ENCODE results near the gene MYO6. TPM values are rescaled to one million over a fixed set of nuclear protein-coding genes. Genes with fewer than 3 reads are reported as not detected.

The MYO6 gene
- polyA plus RNA-seq, 4 donors = 43.7 to 140 (median 106) TPM

GRCh38 chr6:75757295-75757694 lies 8.3 kb downstream of the MYO6 start:
- no peak for FAIRE-seq
- Histone ChIP-seq H3K4me3 (ENCODE audit: low read depth in 1 of 3, low read length in 3 of 3) (no peak overlapping the region), H3K27ac (ENCODE audit: low read depth in 1 of 3, low read length in 2 of 3) (no peak overlapping the region), H3K4me1 (ENCODE audit: control insufficient read depth in 3 of 3, insufficient read depth in 2 of 3, low read depth in 1 of 3, low read length in 2 of 3) (peaks cover 0 to 6% (median 1%) of the 10 kb centered on the region in 3 donors), H3K36me3 (ENCODE audit: control insufficient read depth in 3 of 3, insufficient read depth in 2 of 3, low read depth in 1 of 3, low read length in 3 of 3) (peaks cover 0 to 6% (median 0%) of the 10 kb centered on the region in 3 donors), H3K27me3 (ENCODE audit: control insufficient read depth in 3 of 3, insufficient read depth in 3 of 3, low read length in 3 of 3) (no peaks in the 10 kb centered on the region), H3K9me3 (ENCODE audit: control insufficient read depth in 2 of 2, insufficient read depth in 1 of 2, low read depth in 1 of 2, low read length in 1 of 2) (no peaks in the 10 kb centered on the region)
- 86 to 92% (median 92%) methylated on average over 3 of the region's 3 CpGs for WGBS, 3 donors
- DNase-seq = no peak

DNA sequence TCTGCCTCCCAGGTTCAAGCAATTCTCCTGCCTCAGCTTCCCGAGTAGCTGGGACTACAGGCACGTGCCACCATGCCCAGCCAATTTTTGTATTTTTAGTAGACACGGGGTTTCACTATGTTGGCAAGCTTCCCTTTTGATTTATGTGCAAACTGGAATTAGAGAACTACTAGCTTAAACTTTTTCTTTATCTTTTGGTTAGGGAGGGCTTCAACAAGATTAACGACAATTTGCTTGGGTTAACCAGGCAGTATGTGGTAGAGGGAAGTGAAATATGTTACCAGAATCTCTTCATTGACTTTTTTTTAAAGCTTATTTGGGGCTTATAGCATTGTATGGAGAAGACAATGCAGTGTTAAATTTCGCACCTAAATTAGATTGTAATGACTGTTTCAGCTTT lies 9.0 kb downstream of the MYO6 start:
- 74 to 81% (median 75%) methylated on average over 5 of the region's 5 CpGs for WGBS, 3 donors
- H3K27me3 ChIP-seq (ENCODE audit: control insufficient read depth in 3 of 3, insufficient read depth in 3 of 3, low read length in 3 of 3) = no peaks in the 10 kb centered on the region
- H3K4me3 ChIP-seq (ENCODE audit: low read depth in 1 of 3, low read length in 3 of 3) = no peak overlapping the region
- H3K4me1 ChIP-seq (ENCODE audit: control insufficient read depth in 3 of 3, insufficient read depth in 2 of 3, low read depth in 1 of 3, low read length in 2 of 3) = peaks cover 0 to 10% (median 4%) of the 10 kb centered on the region in 3 donors
- H3K9me3 ChIP-seq (ENCODE audit: control insufficient read depth in 2 of 2, insufficient read depth in 1 of 2, low read depth in 1 of 2, low read length in 1 of 2) = no peaks in the 10 kb centered on the region
- DNase-seq (no peak), FAIRE-seq (no peak)
- H3K27ac ChIP-seq (ENCODE audit: low read depth in 1 of 3, low read length in 2 of 3) = no peak overlapping the region
- peaks cover 0 to 6% (median 0%) of the 10 kb centered on the region in 3 donors for H3K36me3 ChIP-seq (ENCODE audit: control insufficient read depth in 3 of 3, insufficient read depth in 2 of 3, low read depth in 1 of 3, low read length in 3 of 3)

- peaks cover 0 to 10% (median 4%) of the 10 kb centered on the region in 3 donors for H3K4me1 ChIP-seq (ENCODE audit: control insufficient read depth in 3 of 3, insufficient read depth in 2 of 3, low read depth in 1 of 3, low read length in 2 of 3)
- H3K4me3 ChIP-seq (ENCODE audit: low read depth in 1 of 3, low read length in 3 of 3) = no peak overlapping the region
- peaks cover 0 to 7% (median 0%) of the 10 kb centered on the region in 3 donors for H3K36me3 ChIP-seq (ENCODE audit: control insufficient read depth in 3 of 3, insufficient read depth in 2 of 3, low read depth in 1 of 3, low read length in 3 of 3)
- no peaks in the 10 kb centered on the region for H3K9me3 ChIP-seq (ENCODE audit: control insufficient read depth in 2 of 2, insufficient read depth in 1 of 2, low read depth in 1 of 2, low read length in 1 of 2)
- DNase-seq = no peak
- no peak for FAIRE-seq
- 70 to 73% (median 71%) methylated on average over 5 of the region's 5 CpGs for WGBS, 3 donors
- no peak overlapping the region for H3K27ac ChIP-seq (ENCODE audit: low read depth in 1 of 3, low read length in 2 of 3)
- H3K27me3 ChIP-seq (ENCODE audit: control insufficient read depth in 3 of 3, insufficient read depth in 3 of 3, low read length in 3 of 3) = no peaks in the 10 kb centered on the region
Observed at GRCh38 chr6:75759207-75759606, 10.2 kb downstream of the MYO6 start.

DNA sequence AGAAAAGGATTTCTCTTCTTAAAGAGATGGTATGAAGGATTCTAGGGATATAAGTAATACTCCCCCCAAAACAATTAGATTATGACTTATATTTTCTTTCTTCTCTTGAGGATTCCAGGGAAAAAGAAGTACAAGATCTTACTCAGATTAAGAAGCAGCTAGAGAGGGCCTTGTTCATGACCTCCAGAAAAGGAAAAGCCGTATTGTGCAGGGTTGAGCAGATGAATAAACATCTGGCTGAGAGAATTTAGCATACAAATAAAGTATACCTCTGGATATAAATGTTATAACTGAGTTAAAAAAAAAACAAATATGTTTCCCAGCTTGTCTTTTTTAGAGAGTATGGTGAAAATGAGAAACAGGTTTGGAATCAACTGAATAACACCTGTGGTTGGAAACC lies 11.3 kb downstream of the MYO6 start:
- peaks cover 0 to 10% (median 4%) of the 10 kb centered on the region in 3 donors for H3K4me1 ChIP-seq (ENCODE audit: control insufficient read depth in 3 of 3, insufficient read depth in 2 of 3, low read depth in 1 of 3, low read length in 2 of 3)
- 64 to 83% (median 70%) methylated on average over 1 of the region's 1 CpG for WGBS, 3 donors
- FAIRE-seq = no peak

DNA sequence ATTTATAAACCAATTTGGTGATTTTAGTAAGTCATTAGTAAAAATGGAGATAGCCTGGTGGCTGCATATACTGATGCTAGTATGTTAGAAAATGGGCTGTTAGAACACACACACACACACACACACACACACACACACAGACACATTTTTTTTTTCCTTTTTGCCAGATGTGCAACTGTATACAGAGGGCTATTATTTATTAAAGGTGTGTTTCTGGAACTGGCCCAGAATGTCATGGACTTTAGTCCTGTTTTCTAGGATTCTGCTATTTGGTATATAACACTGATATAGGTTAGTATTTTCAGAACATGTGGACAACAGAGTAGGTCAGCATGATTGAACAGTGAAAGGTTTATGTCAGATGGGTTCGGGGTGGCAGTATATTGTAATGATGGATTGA lies 12.4 kb downstream of the MYO6 start:
- DNase-seq = peak; percentile 30 to 75
- no peak overlapping the region for H3K4me3 ChIP-seq (ENCODE audit: low read depth in 1 of 3, low read length in 3 of 3)
- no peaks in the 10 kb centered on the region for H3K9me3 ChIP-seq (ENCODE audit: control insufficient read depth in 2 of 2, insufficient read depth in 1 of 2, low read depth in 1 of 2, low read length in 1 of 2)
- 18 to 72% (median 47%) methylated on average over 1 of the region's 1 CpG for WGBS, 3 donors
- peak overlapping the region in 1 of 3 donors; percentile 4 for H3K27ac ChIP-seq (ENCODE audit: low read depth in 1 of 3, low read length in 2 of 3)
- peaks cover 0 to 10% (median 4%) of the 10 kb centered on the region in 3 donors for H3K4me1 ChIP-seq (ENCODE audit: control insufficient read depth in 3 of 3, insufficient read depth in 2 of 3, low read depth in 1 of 3, low read length in 2 of 3)
- no peak for FAIRE-seq
- peaks cover 0 to 9% (median 2%) of the 10 kb centered on the region in 3 donors for H3K36me3 ChIP-seq (ENCODE audit: control insufficient read depth in 3 of 3, insufficient read depth in 2 of 3, low read depth in 1 of 3, low read length in 3 of 3)
- H3K27me3 ChIP-seq (ENCODE audit: control insufficient read depth in 3 of 3, insufficient read depth in 3 of 3, low read length in 3 of 3) = no peaks in the 10 kb centered on the region

More for the DNA sequence above, 11.3 kb downstream of the MYO6 start:
- H3K36me3 ChIP-seq (ENCODE audit: control insufficient read depth in 3 of 3, insufficient read depth in 2 of 3, low read depth in 1 of 3, low read length in 3 of 3) = peaks cover 0 to 4% (median 0%) of the 10 kb centered on the region in 3 donors
- DNase-seq = no peak
- no peak overlapping the region for H3K27ac ChIP-seq (ENCODE audit: low read depth in 1 of 3, low read length in 2 of 3)
- H3K27me3 ChIP-seq (ENCODE audit: control insufficient read depth in 3 of 3, insufficient read depth in 3 of 3, low read length in 3 of 3) = no peaks in the 10 kb centered on the region
- H3K4me3 ChIP-seq (ENCODE audit: low read depth in 1 of 3, low read length in 3 of 3) = no peak overlapping the region
- no peaks in the 10 kb centered on the region for H3K9me3 ChIP-seq (ENCODE audit: control insufficient read depth in 2 of 2, insufficient read depth in 1 of 2, low read depth in 1 of 2, low read length in 1 of 2)

- H3K4me3 ChIP-seq (ENCODE audit: low read depth in 1 of 3, low read length in 3 of 3) = no peak overlapping the region
- FAIRE-seq = no peak
- WGBS, 3 donors = 62 to 83% (median 65%) methylated on average over 8 of the region's 8 CpGs
- peaks cover 0 to 9% (median 2%) of the 10 kb centered on the region in 3 donors for H3K36me3 ChIP-seq (ENCODE audit: control insufficient read depth in 3 of 3, insufficient read depth in 2 of 3, low read depth in 1 of 3, low read length in 3 of 3)
- DNase-seq = no peak
- H3K4me1 ChIP-seq (ENCODE audit: control insufficient read depth in 3 of 3, insufficient read depth in 2 of 3, low read depth in 1 of 3, low read length in 2 of 3) = peaks cover 0 to 10% (median 4%) of the 10 kb centered on the region in 3 donors
- peak overlapping the region in 2 of 3 donors; percentile 20 to 24 for H3K27ac ChIP-seq (ENCODE audit: low read depth in 1 of 3, low read length in 2 of 3)
- H3K27me3 ChIP-seq (ENCODE audit: control insufficient read depth in 3 of 3, insufficient read depth in 3 of 3, low read length in 3 of 3) = no peaks in the 10 kb centered on the region
- H3K9me3 ChIP-seq (ENCODE audit: control insufficient read depth in 2 of 2, insufficient read depth in 1 of 2, low read depth in 1 of 2, low read length in 1 of 2) = no peaks in the 10 kb centered on the region
Observed at GRCh38 chr6:75762063-75762462, 13.0 kb downstream of the MYO6 start.

DNA sequence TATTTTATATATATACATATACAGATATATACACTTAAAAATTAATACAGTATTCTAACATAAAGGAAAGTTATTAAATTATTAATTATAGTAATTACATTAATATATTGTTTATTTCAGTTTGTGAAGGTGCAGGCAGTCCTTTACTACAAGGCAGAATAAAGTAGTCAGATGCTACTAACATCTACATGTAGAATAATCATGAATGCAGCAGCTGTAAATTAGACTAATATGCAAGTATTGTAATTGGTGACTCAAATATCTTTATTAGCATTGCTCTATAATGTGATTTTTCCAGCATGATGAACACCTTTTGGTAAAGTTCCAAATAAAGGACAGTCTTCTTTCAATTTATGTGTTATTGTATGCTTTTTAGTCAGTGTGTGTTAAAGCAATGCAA lies 17.3 kb downstream of the MYO6 start:
- Histone ChIP-seq H3K4me3 (ENCODE audit: low read depth in 1 of 3, low read length in 3 of 3) (no peak overlapping the region), H3K4me1 (ENCODE audit: control insufficient read depth in 3 of 3, insufficient read depth in 2 of 3, low read depth in 1 of 3, low read length in 2 of 3) (peaks cover 0 to 7% (median 4%) of the 10 kb centered on the region in 3 donors), H3K36me3 (ENCODE audit: control insufficient read depth in 3 of 3, insufficient read depth in 2 of 3, low read depth in 1 of 3, low read length in 3 of 3) (peaks cover 0 to 20% (median 2%) of the 10 kb centered on the region in 3 donors), H3K27ac (ENCODE audit: low read depth in 1 of 3, low read length in 2 of 3) (no peak overlapping the region), H3K9me3 (ENCODE audit: control insufficient read depth in 2 of 2, insufficient read depth in 1 of 2, low read depth in 1 of 2, low read length in 1 of 2) (no peaks in the 10 kb centered on the region), H3K27me3 (ENCODE audit: control insufficient read depth in 3 of 3, insufficient read depth in 3 of 3, low read length in 3 of 3) (no peaks in the 10 kb centered on the region)
- no peak for DNase-seq
- FAIRE-seq = no peak

GRCh38 chr6:75770844-75771243 lies 21.8 kb downstream of the MYO6 start:
- 90 to 96% (median 92%) methylated on average over 5 of the region's 5 CpGs for WGBS, 3 donors
- peaks cover 0 to 14% (median 0%) of the 10 kb centered on the region in 3 donors for H3K36me3 ChIP-seq (ENCODE audit: control insufficient read depth in 3 of 3, insufficient read depth in 2 of 3, low read depth in 1 of 3, low read length in 3 of 3)
- FAIRE-seq (no peak), DNase-seq (no peak)
- H3K27ac ChIP-seq (ENCODE audit: low read depth in 1 of 3, low read length in 2 of 3) = no peak overlapping the region
- H3K9me3 ChIP-seq (ENCODE audit: control insufficient read depth in 2 of 2, insufficient read depth in 1 of 2, low read depth in 1 of 2, low read length in 1 of 2) = no peaks in the 10 kb centered on the region
- no peak overlapping the region for H3K4me3 ChIP-seq (ENCODE audit: low read depth in 1 of 3, low read length in 3 of 3)
- H3K27me3 ChIP-seq (ENCODE audit: control insufficient read depth in 3 of 3, insufficient read depth in 3 of 3, low read length in 3 of 3) = no peaks in the 10 kb centered on the region
- H3K4me1 ChIP-seq (ENCODE audit: control insufficient read depth in 3 of 3, insufficient read depth in 2 of 3, low read depth in 1 of 3, low read length in 2 of 3) = no peaks in the 10 kb centered on the region

DNA sequence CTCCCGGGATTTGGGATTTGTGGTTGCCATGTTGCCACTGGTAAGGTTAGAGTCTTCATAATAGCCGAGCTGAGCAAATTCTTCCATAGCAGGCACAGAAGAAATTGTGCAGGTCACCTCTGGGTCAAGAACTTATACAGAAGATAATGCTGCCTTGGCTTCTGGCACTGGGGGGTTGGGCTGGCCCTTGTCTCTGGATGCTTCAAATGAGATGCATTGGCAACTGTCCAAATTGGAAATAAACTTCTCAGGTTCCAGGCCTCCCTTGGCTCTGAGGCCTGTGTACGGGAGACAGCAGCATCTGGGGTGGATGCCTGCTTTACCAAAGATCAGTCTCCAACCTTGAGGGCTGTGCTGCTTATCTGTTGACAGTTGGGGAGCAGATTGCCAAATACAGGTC lies 26.2 kb downstream of the MYO6 start:
- FAIRE-seq (no peak), DNase-seq (peak; percentile 8 to 27)
- Histone ChIP-seq H3K4me3 (ENCODE audit: low read depth in 1 of 3, low read length in 3 of 3) (no peak overlapping the region), H3K27ac (ENCODE audit: low read depth in 1 of 3, low read length in 2 of 3) (no peak overlapping the region), H3K4me1 (ENCODE audit: control insufficient read depth in 3 of 3, insufficient read depth in 2 of 3, low read depth in 1 of 3, low read length in 2 of 3) (no peaks in the 10 kb centered on the region), H3K27me3 (ENCODE audit: control insufficient read depth in 3 of 3, insufficient read depth in 3 of 3, low read length in 3 of 3) (no peaks in the 10 kb centered on the region), H3K36me3 (ENCODE audit: control insufficient read depth in 3 of 3, insufficient read depth in 2 of 3, low read depth in 1 of 3, low read length in 3 of 3) (peaks cover 0 to 8% (median 0%) of the 10 kb centered on the region in 3 donors), H3K9me3 (ENCODE audit: control insufficient read depth in 2 of 2, insufficient read depth in 1 of 2, low read depth in 1 of 2, low read length in 1 of 2) (no peaks in the 10 kb centered on the region)
- 70 to 82% (median 79%) methylated on average over 3 of the region's 3 CpGs for WGBS, 3 donors
